ENCODE data around the gene KDM4B. TPM values are rescaled to one million over a fixed set of nuclear protein-coding genes. Genes with fewer than 3 reads are reported as not detected.

The KDM4B gene
- total RNA-seq, 4 donors from 2014 or later, result 26.6 to 84.2 (median 39.9) TPM

GRCh38 chr19:5154129-5154798 is 185.4 kb downstream of the KDM4B start:
- intact Hi-C loops (cut with DNase I; ENCODE audit: low total_unique reads) (no loop called here), in situ Hi-C loops (cut with MboI; ENCODE audit: low pct_ligation_motif_present in 1 of 4, low pct_unique_long_range_greater_than_20kb in 1 of 4, low sequenced_read_pairs in 3 of 4) (no loop called here)
- no peaks in the 10 kb centered on the region for H3K36me3 ChIP-seq
- no peaks in the 10 kb centered on the region for H3K9me3 ChIP-seq
- TF ChIP-seq POLR2AphosphoS5 (IDR thresholded peaks at IDR 0.05), result no peak
- peak in 4 of 5 experiments; percentile 27 to 45 (median 40) for TF ChIP-seq CTCF (IDR thresholded peaks at IDR 0.05)
- H3K4me3 ChIP-seq, result no peak overlapping the region
- no peaks in the 10 kb centered on the region for H3K4me1 ChIP-seq
- no peaks in the 10 kb centered on the region for H3K27me3 ChIP-seq
- peak; percentile 38 for DNase-seq
- 40 to 64% methylated on average over 6 to 17 of the region's 17 CpGs for WGBS, 2 donors (ENCODE audit: low coverage in 1 of 2)
- no peak overlapping the region for H3K27ac ChIP-seq

- Histone ChIP-seq H3K4me1 (no peaks in the 10 kb centered on the region), H3K9me3 (no peaks in the 10 kb centered on the region), H3K27ac (no peak overlapping the region), H3K4me3 (no peak overlapping the region), H3K27me3 (no peaks in the 10 kb centered on the region), H3K36me3 (no peaks in the 10 kb centered on the region)
- intact Hi-C loops (cut with DNase I; ENCODE audit: low total_unique reads), result no loop called here
- no peak for TF ChIP-seq POLR2A (IDR thresholded peaks at IDR 0.05)
- no peak for TF ChIP-seq EP300 (IDR thresholded peaks at IDR 0.05; ENCODE audit: low read depth)
- TF ChIP-seq POLR2AphosphoS5 (IDR thresholded peaks at IDR 0.05), result no peak
- no peak for TF ChIP-seq CTCF (IDR thresholded peaks at IDR 0.05)
- WGBS, 2 donors (ENCODE audit: low coverage in 1 of 2), result 88 to 100% methylated on average over 2 to 26 of the region's 26 CpGs
- in situ Hi-C loops (cut with MboI; ENCODE audit: low pct_ligation_motif_present in 1 of 4, low pct_unique_long_range_greater_than_20kb in 1 of 4, low sequenced_read_pairs in 3 of 4), result no loop called here
- DNase-seq, result no peak
Observed at GRCh38 chr19:5154799-5155426, 186.0 kb downstream of the KDM4B start.

GRCh38 chr19:5155586-5156210 is 186.8 kb downstream of the KDM4B start:
- TF ChIP-seq CTCF (IDR thresholded peaks at IDR 0.05) (no peak), POLR2AphosphoS5 (IDR thresholded peaks at IDR 0.05) (no peak), EP300 (IDR thresholded peaks at IDR 0.05; ENCODE audit: low read depth) (no peak), POLR2A (IDR thresholded peaks at IDR 0.05) (no peak)
- no peak for DNase-seq
- WGBS, 2 donors (ENCODE audit: low coverage in 1 of 2), result 79% methylated on average over 7 of the region's 10 CpGs; no CpG with 5 or more reads in 1 of the 2 donors
- Histone ChIP-seq H3K4me1 (no peaks in the 10 kb centered on the region), H3K9me3 (no peaks in the 10 kb centered on the region), H3K36me3 (no peaks in the 10 kb centered on the region), H3K4me3 (no peak overlapping the region), H3K27me3 (no peaks in the 10 kb centered on the region), H3K27ac (no peak overlapping the region)
- in situ Hi-C loops (cut with MboI; ENCODE audit: low pct_ligation_motif_present in 1 of 4, low pct_unique_long_range_greater_than_20kb in 1 of 4, low sequenced_read_pairs in 3 of 4), result no loop called here
- intact Hi-C loops (cut with DNase I; ENCODE audit: low total_unique reads), result no loop called here

GRCh38 chr19:5156231-5156986 is 187.5 kb downstream of the KDM4B start:
- no peak overlapping the region for H3K27ac ChIP-seq
- no peaks in the 10 kb centered on the region for H3K9me3 ChIP-seq
- H3K4me1 ChIP-seq, result no peaks in the 10 kb centered on the region
- H3K36me3 ChIP-seq, result no peaks in the 10 kb centered on the region
- no peak overlapping the region for H3K4me3 ChIP-seq
- H3K27me3 ChIP-seq, result no peaks in the 10 kb centered on the region
- intact Hi-C loops (cut with DNase I; ENCODE audit: low total_unique reads) (no loop called here), in situ Hi-C loops (cut with MboI; ENCODE audit: low pct_ligation_motif_present in 1 of 4, low pct_unique_long_range_greater_than_20kb in 1 of 4, low sequenced_read_pairs in 3 of 4) (no loop called here)
- WGBS, 2 donors (ENCODE audit: low coverage in 1 of 2), result 52% methylated on average over 21 of the region's 23 CpGs; no CpG with 5 or more reads in 1 of the 2 donors
- no peak for DNase-seq
- no peak for TF ChIP-seq EP300 (IDR thresholded peaks at IDR 0.05; ENCODE audit: low read depth)

All from transverse colon (tissue), 4 donors.